H1 (cell line): ENCODE measurements around the gene MEP1A. TPM values are rescaled to one million over a fixed set of nuclear protein-coding genes. Genes with fewer than 3 reads are reported as not detected.

ENCODE experiments used
- CTCF ChIA-PET: fragments of 300-600 bp; sonication (Branson Sonifier 250); formaldehyde crosslinking; loops from one replicate; lab custom pipeline; 2021; ENCODE audit not compliant: partially characterized antibody; lab: Charles Lee
- POLR2A ChIA-PET: fragments of 300-600 bp; sonication (Branson Sonifier 250); formaldehyde crosslinking; loops from one replicate; lab custom pipeline; 2021; ENCODE audit warnings: inconsistent platforms; ENCODE audit not compliant: partially characterized antibody; lab: Charles Lee
- DNase-seq, 2 experiments: peaks; one replicate each; pipeline versions ENCODE4 v3.0.0 to v3.0.0-alpha.2; 2010 to 2022; ENCODE audit warnings: low spot score in 2 of 2, low read depth in 1 of 2, mixed read lengths in 1 of 2
- FAIRE-seq: peaks from 2 replicates; lab custom pipeline; 2011; peaks lifted over from hg19 to GRCh38; lab: Jason Lieb, UNC
- H2AFZ ChIP-seq: 2 replicates; pipeline ENCODE4 v1.8.1; 2012; ENCODE audit warnings: low read length, inconsistent platforms
- H2AK5ac ChIP-seq: 2 replicates; pipeline ENCODE4 v1.6.1; 2013; ENCODE audit warnings: low read depth, low read length
- H2BK120ac ChIP-seq: replicated peaks from 2 replicates; pipeline ENCODE3; 2013; ENCODE audit warnings: low read depth, low read length, inconsistent platforms
- H2BK12ac ChIP-seq: 2 replicates; pipeline ENCODE4 v1.6.1; 2013; ENCODE audit warnings: low read depth, low read length
- H2BK15ac ChIP-seq: 2 replicates; pipeline ENCODE4 v1.6.1; 2013; ENCODE audit warnings: low read length
- H2BK20ac ChIP-seq: 2 replicates; pipeline ENCODE4 v1.6.1; 2013; ENCODE audit warnings: low read length
- H2BK5ac ChIP-seq: 2 replicates; pipeline ENCODE4 v1.6.1; 2013; ENCODE audit warnings: low read depth, low read length
- H3K14ac ChIP-seq: 2 replicates; pipeline ENCODE4 v1.6.1; 2013; ENCODE audit warnings: inconsistent platforms; ENCODE audit not compliant: insufficient read length
- H3K18ac ChIP-seq: 2 replicates; pipeline ENCODE4 v1.6.1; 2013; ENCODE audit warnings: low read length; ENCODE audit errors: extremely low read depth
- H3K23ac ChIP-seq: 2 replicates; pipeline ENCODE4 v1.6.1; 2013; ENCODE audit warnings: inconsistent platforms; ENCODE audit not compliant: insufficient read length
- H3K23me2 ChIP-seq: 2 replicates; pipeline ENCODE4 v1.6.1; 2013; ENCODE audit warnings: low read depth, low read length
- H3K27ac ChIP-seq: 2 replicates; pipeline ENCODE4 v1.6.1; 2011; ENCODE audit warnings: low read depth, low read length, inconsistent platforms
- H3K27me3 ChIP-seq, 4 experiments: replicated peaks in 1 of 4; 1 replicate in 1 of 4; 2 replicates in 3 of 4; pipeline versions ENCODE4 v1.6.1 to v1.8.1; 2011 to 2013; ENCODE audit warnings: low read length in 3 of 4, mild to moderate bottlenecking in 3 of 4, inconsistent platforms in 2 of 4, mixed read lengths in 2 of 4, moderate library complexity in 1 of 4; ENCODE audit not compliant: control insufficient read depth in 3 of 4, insufficient read depth in 3 of 4; ENCODE audit errors: extremely low read depth in 1 of 4
- H3K36me3 ChIP-seq, 4 experiments: 2 replicates each; pipeline versions ENCODE4 v1.6.1 to v1.8.1; 2011 to 2013; ENCODE audit warnings: mild to moderate bottlenecking in 4 of 4, low read length in 3 of 4, moderate library complexity in 2 of 4, control low read depth in 1 of 4, inconsistent platforms in 1 of 4; ENCODE audit not compliant: insufficient read depth in 4 of 4, control insufficient read depth in 2 of 4
- H3K4ac ChIP-seq: replicated peaks from 2 replicates; pipeline ENCODE3; 2013; ENCODE audit warnings: low read length, low read depth, mixed read lengths, inconsistent platforms; ENCODE audit not compliant: insufficient read length
- H3K4me1 ChIP-seq, 4 experiments: replicated peaks in 1 of 4; 1 replicate in 1 of 4; 2 replicates in 3 of 4; pipeline versions ENCODE4 v1.6.1 to v1.8.1; 2011 to 2013; ENCODE audit warnings: low read length in 3 of 4, inconsistent platforms in 2 of 4, mixed read lengths in 1 of 4; ENCODE audit not compliant: insufficient read depth in 4 of 4, control insufficient read depth in 3 of 4
- H3K4me2 ChIP-seq, 2 experiments: 2 replicates each; pipeline versions ENCODE4 v1.6.1 to v1.8.1; 2011 to 2013; ENCODE audit warnings: low read depth in 2 of 2, low read length in 2 of 2, control low read depth in 1 of 2, inconsistent platforms in 1 of 2, mild to moderate bottlenecking in 1 of 2; ENCODE audit not compliant: insufficient read depth in 1 of 2
- H3K4me3 ChIP-seq, 4 experiments: fragments of 200-600, 300-600 bp in 1 of 4; sonication (generic), shearing (Covaris generic), sonication (Bioruptor Twin) in 1 of 4; 2 replicates each; pipeline versions ENCODE4 v1.5.1 to v1.8.1; 2011 to 2016; ENCODE audit warnings: low read length in 4 of 4, low read depth in 3 of 4, control low read depth in 2 of 4, inconsistent platforms in 2 of 4, mild to moderate bottlenecking in 2 of 4, mixed read lengths in 1 of 4, moderate library complexity in 1 of 4; ENCODE audit not compliant: insufficient read depth in 2 of 4; ENCODE audit errors: extremely low read depth in 1 of 4
- H3K56ac ChIP-seq: replicated peaks from 2 replicates; pipeline ENCODE3; 2013; ENCODE audit warnings: low read depth, mild to moderate bottlenecking, mixed read lengths, low read length, inconsistent platforms; ENCODE audit not compliant: insufficient read length
- H3K79me1 ChIP-seq: 2 replicates; pipeline ENCODE4 v1.6.1; 2013; ENCODE audit warnings: low read depth, low read length, control low read depth
- H3K79me2 ChIP-seq, 2 experiments: 2 replicates each; pipeline versions ENCODE4 v1.6.1 to v1.8.1; 2012 to 2013; ENCODE audit warnings: low read length in 2 of 2, mild to moderate bottlenecking in 2 of 2, inconsistent platforms in 1 of 2; ENCODE audit not compliant: insufficient read depth in 2 of 2, control insufficient read depth in 1 of 2
- H3K9ac ChIP-seq, 4 experiments: replicated peaks in 1 of 4; 1 replicate in 1 of 4; 2 replicates in 3 of 4; pipeline versions ENCODE4 v1.6.1 to v1.8.1; 2011 to 2013; ENCODE audit warnings: low read depth in 3 of 4, low read length in 3 of 4, control low read depth in 2 of 4, mild to moderate bottlenecking in 2 of 4, moderate library complexity in 2 of 4, inconsistent platforms in 1 of 4; ENCODE audit errors: extremely low read depth in 1 of 4
- H3K9me3 ChIP-seq, 2 experiments: 2 replicates each; pipeline versions ENCODE4 v1.6.1 to v1.8.1; 2012 to 2013; ENCODE audit warnings: mild to moderate bottlenecking in 2 of 2, moderate library complexity in 2 of 2, control low read depth in 1 of 2, inconsistent platforms in 1 of 2, low read depth in 1 of 2, low read length in 1 of 2, mixed read lengths in 1 of 2; ENCODE audit not compliant: insufficient read depth in 2 of 2
- H4K20me1 ChIP-seq, 2 experiments: replicated peaks in 1 of 2; 2 replicates each; pipeline versions ENCODE3 to v1.8.1; 2011 to 2013; ENCODE audit warnings: inconsistent platforms in 2 of 2, low read length in 2 of 2, mild to moderate bottlenecking in 1 of 2; ENCODE audit not compliant: insufficient read depth in 2 of 2, control insufficient read depth in 1 of 2
- H4K5ac ChIP-seq: 2 replicates; pipeline ENCODE4 v1.6.1; 2013; ENCODE audit warnings: low read length, low read depth, mixed read lengths, inconsistent platforms; ENCODE audit not compliant: insufficient read length
- H4K8ac ChIP-seq: 2 replicates; pipeline ENCODE4 v1.8.0; 2013; ENCODE audit warnings: mild to moderate bottlenecking, moderate library complexity, low read length, inconsistent platforms; ENCODE audit not compliant: insufficient read depth; ENCODE audit errors: extremely low read depth
- H4K91ac ChIP-seq: replicated peaks from 2 replicates; pipeline ENCODE3; 2013; ENCODE audit warnings: low read length, mixed read lengths, inconsistent platforms; ENCODE audit not compliant: insufficient read length
- ASH2L ChIP-seq: fragments of 200-600, 300-600 bp; sonication (generic); IDR thresholded peaks from one replicate; pipeline ENCODE4 v1.7.1; 2017; ENCODE audit warnings: low read length
- CHD1 ChIP-seq: IDR thresholded peaks from 2 replicates; pipeline ENCODE4 v1.6.1; 2012; ENCODE audit warnings: low read depth, low read length, improper control_type of control experiment
- CHD2 ChIP-seq: IDR thresholded peaks from 2 replicates; pipeline ENCODE4 v1.6.1; 2012; ENCODE audit warnings: low read length, improper control_type of control experiment
- EP300 ChIP-seq, 2 experiments: IDR thresholded peaks; 1 replicate in 1 of 2; 2 replicates in 1 of 2; pipeline ENCODE4 v1.6.1; 2011 to 2012; ENCODE audit warnings: low read depth in 2 of 2, low read length in 2 of 2, mild to moderate bottlenecking in 2 of 2, borderline replicate concordance in 1 of 2, inconsistent platforms in 1 of 2, moderate library complexity in 1 of 2
- KDM4A ChIP-seq: IDR thresholded peaks from one replicate; pipeline ENCODE4 v1.7.1; 2012; ENCODE audit warnings: low read depth, mild to moderate bottlenecking, moderate library complexity, low read length, inconsistent platforms; ENCODE audit not compliant: severe bottlenecking
- KDM5A ChIP-seq: fragments of 200-600 bp; IDR thresholded peaks from 2 replicates; pipeline ENCODE4 v1.7.1; 2012; ENCODE audit warnings: mild to moderate bottlenecking, low read length, inconsistent platforms, mixed read lengths
- PHF8 ChIP-seq: fragments of 200-600 bp; sonication (generic); conservative IDR thresholded peaks from 2 replicates; pipeline ENCODE4 v1.7.1; 2012; ENCODE audit warnings: low read depth, mild to moderate bottlenecking, inconsistent platforms, low read length, moderate library complexity
- POLR2A ChIP-seq, 2 experiments: IDR thresholded peaks; 1 replicate in 1 of 2; 2 replicates in 1 of 2; pipeline ENCODE4 v1.6.1; 2011; ENCODE audit warnings: low read depth in 2 of 2, low read length in 2 of 2, mild to moderate bottlenecking in 2 of 2; ENCODE audit errors: control extremely low read depth in 1 of 2
- SAP30 ChIP-seq: fragments of 300-600 bp; sonication (generic); IDR thresholded peaks from 2 replicates; pipeline ENCODE4 v1.7.1; 2012; ENCODE audit warnings: low read length, moderate library complexity, mild to moderate bottlenecking, inconsistent platforms; ENCODE audit not compliant: insufficient read depth, insufficient replicate concordance
- SUZ12 ChIP-seq: fragments of 200-600 bp; sonication (generic); IDR thresholded peaks from 2 replicates; pipeline ENCODE4 v1.6.1; 2012; ENCODE audit warnings: mild to moderate bottlenecking, inconsistent platforms, low read length, moderate library complexity, mixed read lengths
- TEAD4 ChIP-seq: IDR thresholded peaks from 2 replicates; pipeline ENCODE4 v1.6.1; 2012; ENCODE audit warnings: low read depth, low read length, inconsistent platforms, mixed read lengths
- WGBS, 2 experiments: shearing (Covaris generic) in 1 of 2; methylation state at CpG; one replicate each; pipeline versions ENCODE4 v1.1.6 to v1.1.7; 2013 to 2015; ENCODE audit warnings: low lambda C conversion rate in 2 of 2, mixed read lengths in 2 of 2, inconsistent platforms in 1 of 2, low coverage in 1 of 2, missing lambda C conversion rate in 1 of 2; ENCODE audit not compliant: insufficient replicate concordance in 2 of 2, insufficient coverage in 1 of 2, insufficient read length in 1 of 2; ENCODE audit errors: extremely low coverage in 1 of 2, missing lambda C conversion rate in 1 of 2; 5-methylcytosine and 5-hydroxymethylcytosine counted together
- polyA plus RNA-seq, 7 experiments: library from polyadenylated mRNA; depleted of rRNA in 3 of 7; stranded (reverse) in 5 of 7; unstranded in 2 of 7; fragments of >200 nt in 5 of 7; fragments of 200-250 nt in 2 of 7; gene quantifications; 1 replicate in 5 of 7; 2 replicates in 1 of 7; 4 replicates in 1 of 7; pipeline versions ENCODE4 v1.2.1 to v1.2.3, GENCODE V29; 2011 to 2013; ENCODE audit warnings: missing spikeins in 2 of 7, mixed read lengths in 2 of 7
- total RNA-seq: library from RNA; stranded (reverse); fragmentation: NEBNext Ultra II Directional; extraction: Animal tissue kit (Norgen Biotek cat#: 25700); gene quantifications from 2 replicates; pipeline ENCODE4 v1.2.1, GENCODE V29; 2021

MEP1A gene
- total and polyA plus RNA-seq, 2 of the 8 experiments (the other 6 are each of a cell fraction or from before 2014, with no cell fraction given) = 0.03 TPM; not detected in 1

GRCh38 chr6:46863791-46864190 lies 70.6 kb downstream of the MEP1A start:
- DNase-seq = no peak
- Histone ChIP-seq H3K9me3 (no peaks in the 10 kb centered on the region), H3K14ac (no peak overlapping the region), H4K91ac (no peak overlapping the region), H2AK5ac (no peak overlapping the region), H2BK20ac (no peak overlapping the region), H3K23ac (no peak overlapping the region), H3K27ac (no peak overlapping the region), H3K4me3 (no peak overlapping the region), H3K79me2 (no peaks in the 10 kb centered on the region), H2BK12ac (no peak overlapping the region), H3K27me3 (no peaks in the 10 kb centered on the region), H3K9ac (no peak overlapping the region), H4K8ac (no peak overlapping the region), H3K36me3 (no peaks in the 10 kb centered on the region), H3K56ac (no peak overlapping the region), H2AFZ (no peak overlapping the region), H2BK15ac (no peak overlapping the region; the same call in 1 of the 2 replicates), H3K4me2 (no peak overlapping the region), H3K79me1 (no peaks in the 10 kb centered on the region), H3K18ac (no peak overlapping the region), H2BK120ac (no peak overlapping the region), H4K20me1 (no peaks in the 10 kb centered on the region), H2BK5ac (no peak overlapping the region), H4K5ac (no peak overlapping the region), H3K4me1 (peaks cover 0 to 3% (median 0%) of the 10 kb centered on the region in 4 experiments; a peak in 1 of 7 replicates), H3K4ac (no peak overlapping the region), H3K23me2 (no peaks in the 10 kb centered on the region)
- CTCF ChIA-PET = interaction anchor here (0.6 to 2.7 kb wide), 5 partner anchors 8 to 134 kb away, joined by 3 to 7 read pairs (median 5); no protein-coding TSS in a partner anchor
- WGBS, 2 experiments = 70% methylated on average over 3 of the region's 3 CpGs; no CpG with 5 or more reads in 1 of the 2 experiments
- POLR2A ChIA-PET = no interaction called here
- FAIRE-seq = no peak
- no peak for TF ChIP-seq SUZ12
- TF ChIP-seq SAP30 = no peak
- TF ChIP-seq CHD1 = no peak
- no peak for TF ChIP-seq ASH2L
- no peak for TF ChIP-seq POLR2A (IDR thresholded peaks at IDR 0.05; ENCODE audit: control extremely low read depth in 1 of 2, low read depth in 2 of 2, low read length in 2 of 2)
- no peak for TF ChIP-seq EP300 (IDR thresholded peaks at IDR 0.05; ENCODE audit: borderline replicate concordance in 1 of 2, low read depth in 2 of 2, low read length in 2 of 2)
- no peak for TF ChIP-seq CHD2
- no peak for TF ChIP-seq KDM5A
- no peak for TF ChIP-seq PHF8
- no peak for TF ChIP-seq KDM4A
- TF ChIP-seq TEAD4 = no peak
